Measurements from ENCODE around the gene IL1RAPL1.

The IL1RAPL1 gene

GRCh38 chrX:29880977-29881376 is 1293.7 kb downstream of the IL1RAPL1 start:
- H3K4me1 ChIP-seq (ENCODE audit: control insufficient read depth in 1 of 2, insufficient read depth in 2 of 2, low read length in 2 of 2), result no peaks in the 10 kb centered on the region
- no peak overlapping the region for H3K4me3 ChIP-seq (ENCODE audit: low read depth in 1 of 2, low read length in 2 of 2)
- no peak overlapping the region for H3K27ac ChIP-seq (ENCODE audit: low read depth, low read length)
- no peaks in the 10 kb centered on the region for H3K27me3 ChIP-seq (ENCODE audit: control insufficient read depth in 1 of 2, insufficient read depth in 2 of 2, low read length in 2 of 2)
- no peaks in the 10 kb centered on the region for H3K9me3 ChIP-seq (ENCODE audit: control insufficient read depth in 1 of 2, low read length in 2 of 2)
- no peak overlapping the region for H3K9ac ChIP-seq (ENCODE audit: low read depth in 1 of 2, low read length in 2 of 2)
- no peaks in the 10 kb centered on the region for H3K36me3 ChIP-seq (ENCODE audit: control insufficient read depth in 1 of 2, insufficient read depth in 2 of 2, low read length in 2 of 2)

- no peak overlapping the region for H3K9ac ChIP-seq (ENCODE audit: low read depth in 1 of 2, low read length in 2 of 2)
- no peak overlapping the region for H3K27ac ChIP-seq (ENCODE audit: low read depth, low read length)
- no peak overlapping the region for H3K4me3 ChIP-seq (ENCODE audit: low read depth in 1 of 2, low read length in 2 of 2)
- no peaks in the 10 kb centered on the region for H3K36me3 ChIP-seq (ENCODE audit: control insufficient read depth in 1 of 2, insufficient read depth in 2 of 2, low read length in 2 of 2)
- H3K4me1 ChIP-seq (ENCODE audit: control insufficient read depth in 1 of 2, insufficient read depth in 2 of 2, low read length in 2 of 2), result no peaks in the 10 kb centered on the region
- H3K27me3 ChIP-seq (ENCODE audit: control insufficient read depth in 1 of 2, insufficient read depth in 2 of 2, low read length in 2 of 2), result no peaks in the 10 kb centered on the region
- no peaks in the 10 kb centered on the region for H3K9me3 ChIP-seq (ENCODE audit: control insufficient read depth in 1 of 2, low read length in 2 of 2)
These were observed 1302.8 kb downstream of the IL1RAPL1 start for GRCh38 chrX:29890004-29890403.

GRCh38 chrX:29890646-29891200 is 1303.5 kb downstream of the IL1RAPL1 start:
- H3K9ac ChIP-seq (ENCODE audit: low read depth in 1 of 2, low read length in 2 of 2), result no peak overlapping the region
- no peak overlapping the region for H3K27ac ChIP-seq (ENCODE audit: low read depth, low read length)
- H3K4me3 ChIP-seq (ENCODE audit: low read depth in 1 of 2, low read length in 2 of 2), result no peak overlapping the region
- H3K4me1 ChIP-seq (ENCODE audit: control insufficient read depth in 1 of 2, insufficient read depth in 2 of 2, low read length in 2 of 2), result no peaks in the 10 kb centered on the region
- no peaks in the 10 kb centered on the region for H3K9me3 ChIP-seq (ENCODE audit: control insufficient read depth in 1 of 2, low read length in 2 of 2)
- H3K36me3 ChIP-seq (ENCODE audit: control insufficient read depth in 1 of 2, insufficient read depth in 2 of 2, low read length in 2 of 2), result no peaks in the 10 kb centered on the region
- no peaks in the 10 kb centered on the region for H3K27me3 ChIP-seq (ENCODE audit: control insufficient read depth in 1 of 2, insufficient read depth in 2 of 2, low read length in 2 of 2)

GRCh38 chrX:29902004-29902403 is 1314.8 kb downstream of the IL1RAPL1 start:
- Histone ChIP-seq H3K4me3 (ENCODE audit: low read depth in 1 of 2, low read length in 2 of 2) (no peak overlapping the region), H3K36me3 (ENCODE audit: control insufficient read depth in 1 of 2, insufficient read depth in 2 of 2, low read length in 2 of 2) (no peaks in the 10 kb centered on the region), H3K27ac (ENCODE audit: low read depth, low read length) (no peak overlapping the region), H3K4me1 (ENCODE audit: control insufficient read depth in 1 of 2, insufficient read depth in 2 of 2, low read length in 2 of 2) (no peaks in the 10 kb centered on the region), H3K27me3 (ENCODE audit: control insufficient read depth in 1 of 2, insufficient read depth in 2 of 2, low read length in 2 of 2) (no peaks in the 10 kb centered on the region), H3K9ac (ENCODE audit: low read depth in 1 of 2, low read length in 2 of 2) (no peak overlapping the region), H3K9me3 (ENCODE audit: control insufficient read depth in 1 of 2, low read length in 2 of 2) (no peaks in the 10 kb centered on the region)

GRCh38 chrX:29903360-29903759 is 1316.1 kb downstream of the IL1RAPL1 start:
- H3K27me3 ChIP-seq (ENCODE audit: control insufficient read depth in 1 of 2, insufficient read depth in 2 of 2, low read length in 2 of 2), result no peaks in the 10 kb centered on the region
- H3K36me3 ChIP-seq (ENCODE audit: control insufficient read depth in 1 of 2, insufficient read depth in 2 of 2, low read length in 2 of 2), result no peaks in the 10 kb centered on the region
- no peaks in the 10 kb centered on the region for H3K4me1 ChIP-seq (ENCODE audit: control insufficient read depth in 1 of 2, insufficient read depth in 2 of 2, low read length in 2 of 2)
- H3K4me3 ChIP-seq (ENCODE audit: low read depth in 1 of 2, low read length in 2 of 2), result no peak overlapping the region
- no peaks in the 10 kb centered on the region for H3K9me3 ChIP-seq (ENCODE audit: control insufficient read depth in 1 of 2, low read length in 2 of 2)
- no peak overlapping the region for H3K9ac ChIP-seq (ENCODE audit: low read depth in 1 of 2, low read length in 2 of 2)
- no peak overlapping the region for H3K27ac ChIP-seq (ENCODE audit: low read depth, low read length)

- Histone ChIP-seq H3K4me1 (ENCODE audit: control insufficient read depth in 1 of 2, insufficient read depth in 2 of 2, low read length in 2 of 2) (no peaks in the 10 kb centered on the region), H3K4me3 (ENCODE audit: low read depth in 1 of 2, low read length in 2 of 2) (no peak overlapping the region), H3K36me3 (ENCODE audit: control insufficient read depth in 1 of 2, insufficient read depth in 2 of 2, low read length in 2 of 2) (no peaks in the 10 kb centered on the region), H3K9ac (ENCODE audit: low read depth in 1 of 2, low read length in 2 of 2) (no peak overlapping the region), H3K27me3 (ENCODE audit: control insufficient read depth in 1 of 2, insufficient read depth in 2 of 2, low read length in 2 of 2) (no peaks in the 10 kb centered on the region), H3K27ac (ENCODE audit: low read depth, low read length) (no peak overlapping the region), H3K9me3 (ENCODE audit: control insufficient read depth in 1 of 2, low read length in 2 of 2) (no peaks in the 10 kb centered on the region)
These were observed 1324.4 kb downstream of the IL1RAPL1 start for GRCh38 chrX:29911673-29912072.

- Histone ChIP-seq H3K9me3 (ENCODE audit: control insufficient read depth in 1 of 2, low read length in 2 of 2) (no peaks in the 10 kb centered on the region), H3K36me3 (ENCODE audit: control insufficient read depth in 1 of 2, insufficient read depth in 2 of 2, low read length in 2 of 2) (no peaks in the 10 kb centered on the region), H3K4me3 (ENCODE audit: low read depth in 1 of 2, low read length in 2 of 2) (no peak overlapping the region), H3K4me1 (ENCODE audit: control insufficient read depth in 1 of 2, insufficient read depth in 2 of 2, low read length in 2 of 2) (no peaks in the 10 kb centered on the region), H3K27me3 (ENCODE audit: control insufficient read depth in 1 of 2, insufficient read depth in 2 of 2, low read length in 2 of 2) (no peaks in the 10 kb centered on the region), H3K9ac (ENCODE audit: low read depth in 1 of 2, low read length in 2 of 2) (no peak overlapping the region), H3K27ac (ENCODE audit: low read depth, low read length) (no peak overlapping the region)
These were observed 1326.4 kb downstream of the IL1RAPL1 start for GRCh38 chrX:29913647-29914046.

- H3K4me1 ChIP-seq (ENCODE audit: control insufficient read depth in 1 of 2, insufficient read depth in 2 of 2, low read length in 2 of 2), result no peaks in the 10 kb centered on the region
- no peaks in the 10 kb centered on the region for H3K36me3 ChIP-seq (ENCODE audit: control insufficient read depth in 1 of 2, insufficient read depth in 2 of 2, low read length in 2 of 2)
- H3K27me3 ChIP-seq (ENCODE audit: control insufficient read depth in 1 of 2, insufficient read depth in 2 of 2, low read length in 2 of 2), result no peaks in the 10 kb centered on the region
- H3K4me3 ChIP-seq (ENCODE audit: low read depth in 1 of 2, low read length in 2 of 2), result no peak overlapping the region
- no peak overlapping the region for H3K9ac ChIP-seq (ENCODE audit: low read depth in 1 of 2, low read length in 2 of 2)
- H3K27ac ChIP-seq (ENCODE audit: low read depth, low read length), result no peak overlapping the region
- H3K9me3 ChIP-seq (ENCODE audit: control insufficient read depth in 1 of 2, low read length in 2 of 2), result no peaks in the 10 kb centered on the region
These were observed 1335.4 kb downstream of the IL1RAPL1 start for GRCh38 chrX:29922607-29923006.

- H3K27ac ChIP-seq (ENCODE audit: low read depth, low read length), result no peak overlapping the region
- H3K27me3 ChIP-seq (ENCODE audit: control insufficient read depth in 1 of 2, insufficient read depth in 2 of 2, low read length in 2 of 2), result no peaks in the 10 kb centered on the region
- H3K9ac ChIP-seq (ENCODE audit: low read depth in 1 of 2, low read length in 2 of 2), result no peak overlapping the region
- H3K4me3 ChIP-seq (ENCODE audit: low read depth in 1 of 2, low read length in 2 of 2), result no peak overlapping the region
- no peaks in the 10 kb centered on the region for H3K4me1 ChIP-seq (ENCODE audit: control insufficient read depth in 1 of 2, insufficient read depth in 2 of 2, low read length in 2 of 2)
- H3K9me3 ChIP-seq (ENCODE audit: control insufficient read depth in 1 of 2, low read length in 2 of 2), result no peaks in the 10 kb centered on the region
- H3K36me3 ChIP-seq (ENCODE audit: control insufficient read depth in 1 of 2, insufficient read depth in 2 of 2, low read length in 2 of 2), result no peaks in the 10 kb centered on the region
These were observed 1338.8 kb downstream of the IL1RAPL1 start for GRCh38 chrX:29926056-29926455.

- Histone ChIP-seq H3K27ac (ENCODE audit: low read depth, low read length) (no peak overlapping the region), H3K27me3 (ENCODE audit: control insufficient read depth in 1 of 2, insufficient read depth in 2 of 2, low read length in 2 of 2) (no peaks in the 10 kb centered on the region), H3K36me3 (ENCODE audit: control insufficient read depth in 1 of 2, insufficient read depth in 2 of 2, low read length in 2 of 2) (no peaks in the 10 kb centered on the region), H3K9ac (ENCODE audit: low read depth in 1 of 2, low read length in 2 of 2) (no peak overlapping the region), H3K4me1 (ENCODE audit: control insufficient read depth in 1 of 2, insufficient read depth in 2 of 2, low read length in 2 of 2) (no peaks in the 10 kb centered on the region), H3K4me3 (ENCODE audit: low read depth in 1 of 2, low read length in 2 of 2) (no peak overlapping the region), H3K9me3 (ENCODE audit: control insufficient read depth in 1 of 2, low read length in 2 of 2) (no peaks in the 10 kb centered on the region)
These were observed 1339.4 kb downstream of the IL1RAPL1 start for GRCh38 chrX:29926659-29927058.

GRCh38 chrX:29935455-29935854 is 1348.2 kb downstream of the IL1RAPL1 start:
- Histone ChIP-seq H3K36me3 (ENCODE audit: control insufficient read depth in 1 of 2, insufficient read depth in 2 of 2, low read length in 2 of 2) (no peaks in the 10 kb centered on the region), H3K9ac (ENCODE audit: low read depth in 1 of 2, low read length in 2 of 2) (no peak overlapping the region), H3K27ac (ENCODE audit: low read depth, low read length) (no peak overlapping the region), H3K27me3 (ENCODE audit: control insufficient read depth in 1 of 2, insufficient read depth in 2 of 2, low read length in 2 of 2) (no peaks in the 10 kb centered on the region), H3K4me1 (ENCODE audit: control insufficient read depth in 1 of 2, insufficient read depth in 2 of 2, low read length in 2 of 2) (no peaks in the 10 kb centered on the region), H3K9me3 (ENCODE audit: control insufficient read depth in 1 of 2, low read length in 2 of 2) (no peaks in the 10 kb centered on the region), H3K4me3 (ENCODE audit: low read depth in 1 of 2, low read length in 2 of 2) (no peak overlapping the region)

All from duodenal mucosa (tissue), 2 donors.